ES-I3 (cell line): ENCODE results near the gene PSMG1.

Experiments used
- H3K36me3 ChIP-seq: 2 replicates; pipeline ENCODE4 v1.6.1; 2013; ENCODE audit warnings: mild to moderate bottlenecking, low read length, control low read depth, moderate library complexity; ENCODE audit not compliant: insufficient read depth
- H3K4me1 ChIP-seq: 2 replicates; pipeline ENCODE4 v1.6.1; 2013; ENCODE audit warnings: mild to moderate bottlenecking, control low read depth, low read length; ENCODE audit not compliant: insufficient read depth
- H3K9ac ChIP-seq: 2 replicates; pipeline ENCODE4 v1.6.1; 2013; ENCODE audit warnings: low read depth, mild to moderate bottlenecking, low read length, moderate library complexity
- H3K9me3 ChIP-seq: 2 replicates; pipeline ENCODE4 v1.6.1; 2013; ENCODE audit warnings: mild to moderate bottlenecking, low read length, moderate library complexity; ENCODE audit not compliant: control insufficient read depth, insufficient read depth

The PSMG1 gene

GRCh38 chr21:39204134-39204533, 20.9 kb upstream of the PSMG1 start:
- H3K36me3 ChIP-seq: peaks cover 21% of the 10 kb centered on the region
- H3K4me1 ChIP-seq: no peaks in the 10 kb centered on the region; the same call in 1 of the 2 replicates
- H3K9ac ChIP-seq: no peak overlapping the region
- no peaks in the 10 kb centered on the region for H3K9me3 ChIP-seq

GRCh38 chr21:39198800-39199199, 15.5 kb upstream of the PSMG1 start:
- Histone ChIP-seq H3K36me3 (peaks cover 19% of the 10 kb centered on the region), H3K9me3 (no peaks in the 10 kb centered on the region), H3K9ac (no peak overlapping the region), H3K4me1 (no peaks in the 10 kb centered on the region)

- H3K36me3 ChIP-seq: peaks cover 21% of the 10 kb centered on the region
- no peak overlapping the region for H3K9ac ChIP-seq
- no peaks in the 10 kb centered on the region for H3K9me3 ChIP-seq
Measured at GRCh38 chr21:39197448-39198233, 14.4 kb upstream of the PSMG1 start.

GRCh38 chr21:39196838-39197237, 13.6 kb upstream of the PSMG1 start:
- Histone ChIP-seq H3K9ac (no peak overlapping the region), H3K9me3 (no peaks in the 10 kb centered on the region), H3K36me3 (peaks cover 21% of the 10 kb centered on the region), H3K4me1 (no peaks in the 10 kb centered on the region)

More at GRCh38 chr21:39197448-39198233, 14.4 kb upstream of the PSMG1 start:
- H3K4me1 ChIP-seq: no peaks in the 10 kb centered on the region

- H3K36me3 ChIP-seq: peaks cover 20% of the 10 kb centered on the region
- no peaks in the 10 kb centered on the region for H3K4me1 ChIP-seq
- H3K9me3 ChIP-seq: no peaks in the 10 kb centered on the region
- no peak overlapping the region for H3K9ac ChIP-seq
Measured at GRCh38 chr21:39196310-39196709, 13.1 kb upstream of the PSMG1 start.

- Histone ChIP-seq H3K4me1 (no peaks in the 10 kb centered on the region; the same call in 1 of the 2 replicates), H3K9ac (no peak overlapping the region), H3K9me3 (no peaks in the 10 kb centered on the region), H3K36me3 (peaks cover 6% of the 10 kb centered on the region)
Measured at GRCh38 chr21:39193380-39193779, 10.1 kb upstream of the PSMG1 start.

- Histone ChIP-seq H3K4me1 (peaks cover 11% of the 10 kb centered on the region), H3K36me3 (peaks cover 3% of the 10 kb centered on the region; the same call in 1 of the 2 replicates), H3K9me3 (no peaks in the 10 kb centered on the region), H3K9ac (no peak overlapping the region)
Measured at GRCh38 chr21:39189857-39190604, 6.8 kb upstream of the PSMG1 start.

GRCh38 chr21:39188521-39189139, 5.4 kb upstream of the PSMG1 start:
- Histone ChIP-seq H3K36me3 (peaks cover under 1% of the 10 kb centered on the region; the same call in 1 of the 2 replicates), H3K4me1 (peaks cover 11% of the 10 kb centered on the region), H3K9me3 (no peaks in the 10 kb centered on the region), H3K9ac (no peak overlapping the region)

GRCh38 chr21:39187141-39187540, 3.9 kb upstream of the PSMG1 start:
- Histone ChIP-seq H3K9me3 (no peaks in the 10 kb centered on the region), H3K36me3 (no peaks in the 10 kb centered on the region), H3K9ac (no peak overlapping the region), H3K4me1 (peaks cover 11% of the 10 kb centered on the region)

- Histone ChIP-seq H3K36me3 (no peaks in the 10 kb centered on the region), H3K9ac (no peak overlapping the region), H3K9me3 (no peaks in the 10 kb centered on the region), H3K4me1 (peaks cover 11% of the 10 kb centered on the region)
Measured at GRCh38 chr21:39186676-39187075, 3.4 kb upstream of the PSMG1 start.

- Histone ChIP-seq H3K9me3 (no peaks in the 10 kb centered on the region), H3K36me3 (peaks cover 3% of the 10 kb centered on the region; the same call in 1 of the 2 replicates), H3K4me1 (peaks cover 11% of the 10 kb centered on the region), H3K9ac (no peak overlapping the region)
Measured at GRCh38 chr21:39185157-39185556, 1.9 kb upstream of the PSMG1 start.

GRCh38 chr21:39184050-39184980, 1.1 kb upstream of the PSMG1 start:
- Histone ChIP-seq H3K9me3 (no peaks in the 10 kb centered on the region), H3K4me1 (peaks cover 11% of the 10 kb centered on the region), H3K36me3 (peaks cover 3% of the 10 kb centered on the region; the same call in 1 of the 2 replicates), H3K9ac (peak overlapping the region; percentile 86)

- peaks cover 8% of the 10 kb centered on the region for H3K36me3 ChIP-seq
- no peaks in the 10 kb centered on the region for H3K9me3 ChIP-seq
- peaks cover 8% of the 10 kb centered on the region for H3K4me1 ChIP-seq
- H3K9ac ChIP-seq: peak overlapping the region; percentile 86
Measured at GRCh38 chr21:39182484-39183271, 573 bp downstream of the PSMG1 start.
